Cerebellar nuclear complex (tissue), 1 donor: Measurements from ENCODE around the gene GPRC5A.

Experiments used
- DNase-seq, 2 experiments: peaks; one replicate each; lab custom pipeline; 2025; lab: John Stamatoyannopoulos, UW

GPRC5A gene

GRCh38 chr12:12941450-12942350 is 50.3 kb downstream of the GPRC5A start:
- no peak for DNase-seq

GRCh38 chr12:12943586-12944260 is 52.4 kb downstream of the GPRC5A start:
- DNase-seq, result no peak

- no peak for DNase-seq
These were observed 54.2 kb downstream of the GPRC5A start for GRCh38 chr12:12945591-12945990.

- no peak for DNase-seq
These were observed 55.5 kb downstream of the GPRC5A start for GRCh38 chr12:12946686-12947355.

GRCh38 chr12:12947902-12948301 is 56.5 kb downstream of the GPRC5A start:
- no peak for DNase-seq

- DNase-seq, result no peak
These were observed 60.1 kb downstream of the GPRC5A start for GRCh38 chr12:12951504-12951903.

GRCh38 chr12:12952036-12952435 is 60.7 kb downstream of the GPRC5A start, which contains the start of gene GPRC5D:
Gene GPRC5D, minus strand, starts transcription at chr12:12952170. Its CDS starts 1,786 bp downstream, at chr12:12950384.
- no peak for DNase-seq

GRCh38 chr12:12954356-12954755 is 63.0 kb downstream of the GPRC5A start:
- DNase-seq, result no peak

GRCh38 chr12:12954878-12955625 is 63.7 kb downstream of the GPRC5A start:
- DNase-seq, result no peak

- DNase-seq, result no peak
These were observed 67.5 kb downstream of the GPRC5A start for GRCh38 chr12:12958886-12959285.

GRCh38 chr12:12960639-12961209 is 69.4 kb downstream of the GPRC5A start:
- no peak for DNase-seq

GRCh38 chr12:12964255-12964654 is 72.9 kb downstream of the GPRC5A start:
- no peak for DNase-seq

GRCh38 chr12:12965836-12966235 is 74.5 kb downstream of the GPRC5A start:
- DNase-seq, result no peak
